Kasumi-1 (cell line): ENCODE measurements around the gene SLC13A5.
A peak's percentile ranks its signal among the peaks of the same experiment; 100 is the strongest.
"Not testable (repeated sequence)": the region's sequence is repeated elsewhere in the genome, so short reads cannot be mapped to it uniquely, and the experiment has no call there.

Experiments
- DNase-seq, 2 experiments: peaks; one replicate each; lab custom pipeline; 2025; lab: John Stamatoyannopoulos, UW

Gene SLC13A5

GRCh38 chr17:6660805-6661463 is 52.2 kb downstream of the SLC13A5 start:
- DNase-seq, result peak; percentile 58 to 75

GRCh38 chr17:6660101-6660500 is 53.1 kb downstream of the SLC13A5 start:
- DNase-seq, result peak; percentile 19 to 23

- not testable (repeated sequence) for DNase-seq
Measured at GRCh38 chr17:6658411-6658810, 54.8 kb downstream of the SLC13A5 start.

- no peak for DNase-seq
Measured at GRCh38 chr17:6657633-6658287, 55.4 kb downstream of the SLC13A5 start.

GRCh38 chr17:6656797-6657632 is 56.2 kb downstream of the SLC13A5 start:
- DNase-seq, result not testable (repeated sequence)

GRCh38 chr17:6655732-6656361 is 57.3 kb downstream of the SLC13A5 start:
- DNase-seq, result not testable (repeated sequence)

GRCh38 chr17:6654841-6655731 is 58.1 kb downstream of the SLC13A5 start:
- no peak for DNase-seq

GRCh38 chr17:6651919-6652452 is 61.2 kb downstream of the SLC13A5 start:
- DNase-seq, result no peak

GRCh38 chr17:6651354-6651918 is 61.7 kb downstream of the SLC13A5 start, which contains the start of the genes C17orf100 and MED31:
Gene C17orf100, plus strand, starts transcription at chr17:6651762. Its CDS starts 152 bp downstream, at chr17:6651914.
Gene MED31, minus strand, starts transcription at chr17:6651605. Its CDS starts 77 bp downstream, at chr17:6651528.
- DNase-seq, result peak; percentile 70 to 75

- DNase-seq, result peak; percentile 11 to 48
Measured at GRCh38 chr17:6648181-6648580, 65.0 kb downstream of the SLC13A5 start.

- DNase-seq, result no peak
Measured at GRCh38 chr17:6643451-6644125, 69.6 kb downstream of the SLC13A5 start.

- no peak for DNase-seq
Measured at GRCh38 chr17:6642592-6642991, 70.6 kb downstream of the SLC13A5 start.

GRCh38 chr17:6641247-6641863 is 71.8 kb downstream of the SLC13A5 start:
- DNase-seq, result peak; percentile 8 to 41

GRCh38 chr17:6640536-6641246 is 72.5 kb downstream of the SLC13A5 start, which contains the start of the genes KIAA0753 and TXNDC17:
Gene KIAA0753, minus strand, starts transcription at chr17:6640711. Its CDS starts 5,608 bp downstream, at chr17:6635103.
Gene TXNDC17, plus strand, starts transcription at chr17:6641060. Its CDS starts 23 bp downstream, at chr17:6641083.
- DNase-seq, result peak; percentile 66 to 70

- DNase-seq, result peak in 1 of 2 experiments; percentile 13
Measured at GRCh38 chr17:6639586-6640535, 73.3 kb downstream of the SLC13A5 start.

- no peak for DNase-seq
Measured at GRCh38 chr17:6639014-6639585, 74.1 kb downstream of the SLC13A5 start.
